Activated B cell treated with CpG ODN at 0.5 μM for 24 hours (primary cell): ENCODE measurements around the gene ZNF212. TPM values are rescaled to one million over a fixed set of nuclear protein-coding genes. Genes with fewer than 3 reads are reported as not detected.

Source experiments
- ATAC-seq: fragments of 200-7000 bp; cut with Tn5 transposase; one replicate; pipeline ENCODE4 v1.10.0; 2021; ENCODE audit warnings: low read depth, mild to moderate bottlenecking, moderate library complexity
- CTCF ChIA-PET: fragments of 350-600 bp; sonication (Branson Sonifier 250); formaldehyde crosslinking; loops from one replicate; lab custom pipeline; 2021; ENCODE audit warnings: antibody characterized with exemption; lab: Charles Lee
- POLR2A ChIA-PET: fragments of 350-600 bp; sonication (Branson Sonifier 250); formaldehyde crosslinking; loops from one replicate; lab custom pipeline; 2021; ENCODE audit warnings: antibody characterized with exemption; lab: Charles Lee
- DNase-seq: peaks from one replicate; pipeline ENCODE4 v3.0.0; 2022
- H3K27ac Mint-ChIP-seq: one replicate; pipeline ENCODE4 v1.8.0; 2020; ENCODE audit warnings: mixed read lengths
- H3K27me3 Mint-ChIP-seq: one replicate; pipeline ENCODE4 v1.8.0; 2021; ENCODE audit warnings: mixed read lengths
- H3K36me3 Mint-ChIP-seq: one replicate; pipeline ENCODE4 v1.8.0; 2021; ENCODE audit warnings: low read depth, mixed read lengths
- H3K4me1 Mint-ChIP-seq: one replicate; pipeline ENCODE4 v1.8.0; 2021; ENCODE audit warnings: mixed read lengths
- H3K4me3 Mint-ChIP-seq: one replicate; pipeline ENCODE4 v1.8.0; 2020; ENCODE audit warnings: mild to moderate bottlenecking, mixed read lengths
- H3K9me3 Mint-ChIP-seq: one replicate; pipeline ENCODE4 v1.8.0; 2020; ENCODE audit warnings: mixed read lengths
- CTCF ChIP-seq: fragments of 200-600 bp; IDR thresholded peaks from one replicate; pipeline ENCODE4 v1.8.0; 2022; ENCODE audit warnings: antibody characterized with exemption, mild to moderate bottlenecking
- intact Hi-C: fragments of 100-400 bp; cut with micrococcal nuclease; formaldehyde crosslinking; loops from one replicate; pipeline ENCODE4 v1.15.1; 2024
- total RNA-seq: library from RNA; stranded (reverse); gene quantifications from 2 replicates; pipeline ENCODE4 v1.2.3, GENCODE V29; 2022

ZNF212 gene
- total RNA-seq, 1 donor from 2014 or later = 21.0 TPM

DNA sequence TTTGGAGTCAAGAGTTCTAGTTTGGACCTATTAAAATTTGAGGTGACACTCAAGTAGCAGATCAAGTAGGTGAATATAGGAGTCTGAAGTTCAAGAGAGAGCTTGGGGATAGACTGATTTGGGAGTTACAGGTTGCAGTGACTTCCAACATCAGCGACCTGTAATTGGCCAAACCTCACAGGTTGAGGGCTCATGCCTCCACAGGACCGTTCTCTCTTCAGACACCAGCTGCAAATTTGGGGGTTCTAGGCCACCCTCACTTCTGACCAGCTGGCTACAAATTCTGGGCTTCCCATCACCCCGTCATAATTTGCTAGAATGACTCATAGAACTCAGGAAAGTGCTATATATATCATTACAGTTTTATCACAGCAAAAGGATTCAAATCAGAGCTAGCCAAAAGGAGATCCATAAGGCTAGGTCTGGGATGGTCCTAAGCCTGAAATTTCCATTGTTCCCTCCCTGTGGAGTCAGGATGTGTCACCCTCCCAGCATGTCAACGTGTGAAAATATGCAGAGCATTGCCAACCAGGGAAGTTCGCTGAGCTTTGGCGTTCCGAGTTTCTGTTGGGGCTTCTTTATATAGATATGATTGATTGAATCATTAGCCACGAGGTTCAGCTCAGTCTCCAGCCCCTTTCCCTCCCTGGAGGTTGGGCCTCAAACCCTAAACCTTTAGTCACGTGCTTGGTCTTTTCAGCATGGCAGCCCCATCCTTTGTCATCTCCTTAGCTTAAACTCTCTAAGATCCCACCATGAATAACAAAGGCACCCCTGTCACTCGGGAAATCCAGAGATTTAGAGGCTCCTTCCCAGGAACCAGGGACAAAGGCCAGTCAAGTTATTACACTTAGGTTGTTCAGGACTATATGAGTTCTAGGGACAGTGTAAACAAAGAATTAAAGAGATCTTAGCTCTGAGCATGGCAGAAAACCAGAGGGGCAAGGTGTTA lies 20.7 kb upstream of the ZNF212 start:
- intact Hi-C loops = no loop called here
- Mint-ChIP-seq H3K27me3 (no peaks in the 10 kb centered on the region), H3K9me3 (no peaks in the 10 kb centered on the region), H3K36me3 (peaks cover 81% of the 10 kb centered on the region), H3K27ac (no peak overlapping the region), H3K4me1 (no peaks in the 10 kb centered on the region), H3K4me3 (no peak overlapping the region)
- TF ChIP-seq CTCF = no peak
- ATAC-seq (no peak), DNase-seq (no peak)
- POLR2A ChIA-PET = no interaction called here
- CTCF ChIA-PET = no interaction called here

DNA sequence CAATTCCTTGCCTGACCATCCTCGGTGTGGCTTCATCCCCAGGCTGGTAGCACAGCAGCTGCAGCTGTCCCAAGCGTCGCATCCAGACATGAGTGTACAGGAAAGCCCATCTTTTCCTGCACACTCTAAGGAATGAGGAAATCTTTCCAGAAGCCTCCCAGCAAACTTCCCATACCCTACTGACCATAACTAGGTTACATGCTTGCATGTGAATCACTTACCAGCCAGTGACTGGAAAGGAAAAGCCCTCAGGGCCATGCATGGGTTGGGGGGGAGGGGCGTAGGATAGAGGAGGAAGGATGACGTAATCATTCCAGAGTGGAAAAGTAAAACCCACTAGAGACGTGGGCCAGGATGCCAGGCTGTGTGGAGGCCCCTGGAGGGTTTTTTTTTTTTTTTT lies 18.9 kb upstream of the ZNF212 start:
- intact Hi-C loops = no loop called here
- ChIA-PET POLR2A (no interaction called here), CTCF (no interaction called here)
- H3K27ac Mint-ChIP-seq = no peak overlapping the region
- H3K27me3 Mint-ChIP-seq = no peaks in the 10 kb centered on the region
- no peaks in the 10 kb centered on the region for H3K9me3 Mint-ChIP-seq
- H3K4me1 Mint-ChIP-seq = no peaks in the 10 kb centered on the region
- no peak for ATAC-seq
- DNase-seq = no peak
- no peak overlapping the region for H3K4me3 Mint-ChIP-seq
- peaks cover 76% of the 10 kb centered on the region for H3K36me3 Mint-ChIP-seq
- no peak for TF ChIP-seq CTCF

GRCh38 chr7:149223176-149223575 lies 16.3 kb upstream of the ZNF212 start:
- TF ChIP-seq CTCF = no peak
- POLR2A ChIA-PET = no interaction called here
- CTCF ChIA-PET = no interaction called here
- no peak for ATAC-seq
- no peak overlapping the region for H3K27ac Mint-ChIP-seq
- no peaks in the 10 kb centered on the region for H3K9me3 Mint-ChIP-seq
- no peak overlapping the region for H3K4me3 Mint-ChIP-seq
- H3K27me3 Mint-ChIP-seq = no peaks in the 10 kb centered on the region
- H3K36me3 Mint-ChIP-seq = peaks cover 58% of the 10 kb centered on the region
- DNase-seq = no peak
- intact Hi-C loops = no loop called here
- no peaks in the 10 kb centered on the region for H3K4me1 Mint-ChIP-seq

- Mint-ChIP-seq H3K36me3 (peaks cover 53% of the 10 kb centered on the region), H3K27me3 (no peaks in the 10 kb centered on the region), H3K9me3 (no peaks in the 10 kb centered on the region), H3K4me3 (no peak overlapping the region), H3K4me1 (no peaks in the 10 kb centered on the region), H3K27ac (no peak overlapping the region)
- CTCF ChIA-PET = no interaction called here
- POLR2A ChIA-PET = no interaction called here
- TF ChIP-seq CTCF = no peak
- DNase-seq (no peak), ATAC-seq (no peak)
- intact Hi-C loops = no loop called here
Measured at GRCh38 chr7:149223761-149224160, 15.7 kb upstream of the ZNF212 start.

- no peak overlapping the region for H3K27ac Mint-ChIP-seq
- intact Hi-C loops = no loop called here
- no peak for DNase-seq
- ChIA-PET CTCF (no interaction called here), POLR2A (no interaction called here)
- peaks cover 47% of the 10 kb centered on the region for H3K36me3 Mint-ChIP-seq
- H3K4me3 Mint-ChIP-seq = no peak overlapping the region
- H3K9me3 Mint-ChIP-seq = no peaks in the 10 kb centered on the region
- no peaks in the 10 kb centered on the region for H3K27me3 Mint-ChIP-seq
- H3K4me1 Mint-ChIP-seq = no peaks in the 10 kb centered on the region
- no peak for TF ChIP-seq CTCF
- no peak for ATAC-seq
Measured at GRCh38 chr7:149224352-149224751, 15.1 kb upstream of the ZNF212 start.
